HG02852 (cell line): ENCODE data around the gene NOTUM.
"Not testable (repeated sequence)": the region's sequence is repeated elsewhere in the genome, so short reads cannot be mapped to it uniquely, and the experiment has no call there.

Experiments
- ATAC-seq: cut with Tn5 transposase; IDR thresholded peaks from one replicate; pipeline ENCODE4 v1.9.1; 2021; ENCODE audit warnings: mild to moderate bottlenecking, moderate library complexity; ENCODE audit not compliant: unreplicated experiment

The NOTUM gene

DNA sequence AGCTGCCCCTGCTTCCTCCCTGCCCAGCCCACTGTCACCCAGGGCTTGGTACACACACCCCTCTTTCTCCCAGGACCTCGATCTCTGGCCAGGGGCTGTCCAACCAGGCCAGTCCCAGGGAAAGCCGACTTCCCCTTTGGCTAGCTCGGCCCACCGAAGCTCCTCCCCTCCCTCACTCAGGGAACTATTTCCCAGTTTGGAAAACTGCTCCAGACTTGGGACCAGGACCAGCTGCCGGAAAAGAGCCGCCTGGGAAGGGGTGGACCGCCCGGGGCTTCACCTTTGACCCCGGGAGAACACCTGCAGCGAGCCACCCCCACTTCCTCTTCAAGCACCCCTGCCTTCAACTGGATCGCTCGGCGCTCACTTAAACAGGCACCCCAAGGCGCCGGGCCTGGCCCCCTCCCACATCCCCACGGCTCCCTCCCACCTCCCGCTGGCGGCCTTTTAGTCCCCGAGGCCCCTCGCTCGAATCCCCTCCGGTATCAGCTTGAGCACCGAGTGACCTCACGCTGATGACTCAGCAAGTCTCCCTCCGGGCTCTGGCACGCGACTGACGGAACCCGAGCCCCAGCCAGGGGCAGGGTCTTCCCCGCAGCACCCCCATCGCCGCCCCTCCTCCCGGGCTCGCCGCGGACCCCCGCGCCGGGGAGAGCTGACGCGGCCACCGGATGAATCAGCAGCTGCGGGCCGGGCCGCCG, 34.4 kb downstream of the NOTUM start:
- peak; percentile 18 for ATAC-seq

DNA sequence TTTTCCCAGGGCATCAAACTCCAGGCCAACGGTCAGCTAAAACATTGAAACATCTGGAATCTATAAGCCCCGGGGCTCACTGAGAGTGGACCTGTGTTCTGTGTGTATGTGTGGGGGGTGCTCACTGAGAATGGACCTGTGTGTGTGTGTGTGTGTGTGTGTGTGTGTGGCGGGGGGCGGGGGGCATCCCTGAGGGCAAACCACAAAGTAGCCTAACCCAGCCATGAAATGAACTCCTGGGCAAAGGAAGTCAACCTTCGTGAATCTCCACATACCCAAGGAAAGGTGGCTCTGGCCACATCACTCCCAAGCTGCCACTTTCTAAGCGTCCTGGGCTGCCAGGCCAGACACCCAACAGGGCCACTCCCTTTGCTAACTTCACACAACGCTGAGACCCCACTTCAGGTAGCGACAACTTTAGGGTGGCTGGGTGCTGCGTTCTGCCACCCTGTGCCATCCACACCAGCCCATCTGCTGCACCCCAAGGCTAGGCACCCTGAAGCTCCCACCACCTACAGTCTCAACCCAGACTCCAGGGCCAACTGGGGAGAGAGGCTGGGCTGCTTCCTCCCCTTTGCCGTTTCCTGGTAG, 35.0 kb downstream of the NOTUM start:
- no peak for ATAC-seq

DNA sequence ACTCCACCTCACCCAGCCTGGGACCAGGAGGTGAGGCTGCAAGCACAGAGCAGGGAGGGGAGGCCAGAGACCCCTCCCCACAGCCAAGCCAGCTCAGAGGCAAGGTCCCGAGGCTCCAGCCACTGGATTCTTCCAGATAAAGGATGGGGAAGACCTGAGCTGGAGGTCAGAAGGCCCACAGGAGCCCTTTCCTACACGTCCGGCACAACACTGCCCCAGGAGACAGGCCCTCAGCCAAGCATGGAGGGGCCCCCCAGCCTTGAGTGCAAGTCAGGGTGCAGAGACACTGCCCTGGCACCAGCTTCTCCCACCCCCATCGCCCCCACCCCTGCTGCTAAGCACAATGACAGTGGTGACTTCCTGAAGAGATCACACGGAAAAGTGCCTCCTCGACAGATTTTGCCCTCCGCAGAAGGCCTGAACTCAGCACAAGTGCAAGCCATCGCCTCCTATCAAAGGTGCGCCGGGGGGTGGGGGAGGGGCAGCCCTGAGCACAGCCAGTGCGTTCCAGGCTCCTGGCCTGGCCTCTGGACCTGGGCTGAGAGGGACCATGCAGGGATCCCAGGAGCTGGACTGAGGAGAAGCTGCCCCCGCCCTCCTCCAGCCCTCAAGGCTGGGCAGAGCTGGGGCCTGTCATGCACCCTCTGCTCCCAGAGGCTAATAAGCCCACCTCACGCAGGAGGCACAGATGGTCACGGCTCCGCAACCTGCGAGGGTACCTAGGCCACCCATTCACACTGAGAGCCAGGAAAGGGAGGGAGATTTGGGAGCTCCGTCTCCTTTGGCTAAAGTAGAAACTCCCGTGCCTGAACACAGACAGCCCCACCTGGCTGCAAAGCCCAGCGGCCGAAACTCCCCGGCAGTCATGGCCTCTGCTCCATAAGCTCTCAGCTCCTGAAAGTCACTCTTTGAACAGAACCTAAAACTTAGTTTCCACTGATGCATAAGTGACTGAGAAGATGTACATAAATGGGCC, 36.1 kb downstream of the NOTUM start:
- no peak for ATAC-seq

DNA sequence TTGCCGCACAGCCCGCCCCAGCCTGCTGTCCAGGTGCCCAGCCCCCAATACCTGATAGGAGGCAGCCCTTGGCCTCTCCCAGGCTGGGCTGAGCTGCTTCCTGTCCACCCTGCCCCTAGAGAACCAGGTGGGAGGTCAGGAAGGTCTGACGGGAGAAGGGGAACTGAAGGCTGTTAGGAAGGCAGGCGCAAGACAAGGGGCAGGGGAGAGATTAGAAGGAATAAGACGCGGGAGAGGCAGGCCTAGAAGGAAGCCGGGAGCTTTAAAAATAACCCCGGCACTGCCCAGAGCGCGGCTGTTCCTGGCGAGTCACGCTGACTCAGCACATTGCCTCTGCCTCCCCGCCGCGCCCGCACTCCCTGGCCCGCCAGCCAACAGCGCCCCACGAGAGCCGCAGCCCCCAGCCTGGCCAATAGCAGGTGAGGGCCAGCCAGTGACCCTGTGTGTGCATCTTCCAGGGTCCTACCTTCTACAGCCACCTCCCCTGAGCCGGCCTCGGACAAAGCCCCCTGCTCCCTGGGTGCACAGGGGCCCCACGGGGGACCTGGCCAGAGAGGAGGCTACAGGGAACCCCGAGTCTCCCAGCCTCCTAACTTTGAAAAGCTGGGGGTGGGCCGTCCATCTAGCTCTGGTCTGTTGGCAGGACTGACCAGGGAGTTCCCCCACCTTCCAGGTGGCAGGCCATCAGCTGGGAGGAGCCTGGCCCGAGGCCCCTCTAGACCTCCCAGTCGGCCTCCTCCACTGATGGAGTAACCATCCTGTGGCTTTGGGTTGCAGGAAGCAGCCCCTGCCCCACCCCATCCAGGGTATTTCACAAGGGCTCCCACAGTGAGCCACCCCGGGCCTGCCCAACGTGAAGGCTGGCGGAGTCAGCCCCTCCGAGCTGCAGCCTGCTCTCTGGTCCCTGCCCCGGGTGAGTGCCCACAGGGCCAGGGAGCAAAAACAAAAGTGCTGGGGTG, 37.4 kb downstream of the NOTUM start:
- ATAC-seq: no peak

DNA sequence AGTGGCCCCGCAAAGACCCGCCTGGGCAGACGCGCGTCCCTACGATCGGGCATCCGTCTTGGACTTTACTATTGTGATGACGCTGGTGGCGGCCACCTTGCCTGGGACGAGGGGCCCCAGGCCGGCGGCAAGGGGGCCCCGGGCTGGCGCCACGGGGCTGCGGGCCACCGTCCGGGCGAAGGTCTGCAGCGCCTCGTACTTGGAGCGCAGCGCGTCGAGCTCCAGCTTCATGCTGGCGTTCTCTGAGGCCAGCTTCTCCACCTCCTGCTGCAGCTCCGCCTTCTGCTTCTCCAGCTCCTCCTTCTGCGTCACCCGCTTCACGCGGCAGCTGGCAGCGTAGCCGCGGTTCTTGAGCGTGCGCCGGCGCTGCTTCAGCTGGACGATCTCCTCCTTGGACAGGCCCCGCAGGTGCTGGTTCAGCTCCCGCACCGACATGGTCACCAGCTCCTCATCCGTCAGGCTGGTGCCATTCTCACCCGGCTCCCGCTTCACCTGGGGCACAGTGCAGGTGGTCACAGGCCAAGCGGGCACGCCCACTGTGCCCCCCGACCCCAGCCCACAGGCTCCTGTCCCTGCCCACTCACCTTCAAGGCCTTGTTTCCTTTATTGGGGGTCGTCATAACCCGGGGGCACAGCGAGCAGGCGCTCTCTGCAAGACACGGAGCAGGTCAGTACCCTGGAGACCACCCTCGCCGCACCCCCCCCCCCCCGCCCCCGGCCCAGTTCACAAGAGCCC, 38.3 kb downstream of the NOTUM start:
- ATAC-seq: no peak

DNA sequence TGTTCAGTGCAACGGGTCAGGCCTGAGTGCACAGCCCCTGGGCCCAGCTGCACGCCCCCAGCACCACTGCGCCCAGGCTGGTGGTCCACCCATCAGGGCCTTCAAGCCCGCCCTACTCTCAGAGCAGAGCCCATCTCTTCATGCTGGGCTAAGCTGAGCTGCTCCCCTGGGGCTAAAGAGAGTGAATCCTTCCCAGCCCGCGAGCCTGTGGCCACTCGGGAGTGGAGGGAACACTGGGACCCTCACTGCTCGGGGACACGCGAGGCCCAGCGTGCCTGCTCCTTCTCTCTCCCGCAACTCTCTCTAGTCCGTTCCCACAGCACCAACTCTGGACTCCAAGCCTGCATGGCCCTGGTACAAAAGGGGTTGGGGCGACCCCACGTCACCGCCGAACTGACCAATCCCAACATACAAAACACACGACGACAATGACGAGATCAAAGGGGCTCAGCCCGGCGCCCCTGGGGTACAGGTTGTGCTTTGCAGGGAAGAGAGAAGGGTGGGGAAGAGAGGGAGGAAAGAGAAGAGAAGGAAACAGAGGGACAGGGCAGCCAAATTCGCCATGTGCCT, 38.9 kb downstream of the NOTUM start:
- ATAC-seq: no peak

DNA sequence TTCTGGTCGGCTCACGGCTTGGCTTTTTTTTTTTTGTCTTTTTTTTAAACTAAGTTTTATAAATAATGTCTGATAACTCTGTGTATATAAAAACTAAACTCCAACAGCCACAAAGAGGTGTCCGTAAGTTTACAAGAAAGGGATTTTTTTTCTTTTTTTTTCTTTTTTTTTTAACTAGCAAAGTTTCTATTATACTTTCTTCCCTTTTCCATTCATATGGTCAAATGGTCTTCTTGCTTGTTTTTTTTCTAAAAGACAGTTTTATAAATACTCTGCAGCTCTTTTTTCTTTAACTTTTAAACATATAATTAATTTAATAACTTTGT, 39.5 kb downstream of the NOTUM start:
- ATAC-seq: no peak

DNA sequence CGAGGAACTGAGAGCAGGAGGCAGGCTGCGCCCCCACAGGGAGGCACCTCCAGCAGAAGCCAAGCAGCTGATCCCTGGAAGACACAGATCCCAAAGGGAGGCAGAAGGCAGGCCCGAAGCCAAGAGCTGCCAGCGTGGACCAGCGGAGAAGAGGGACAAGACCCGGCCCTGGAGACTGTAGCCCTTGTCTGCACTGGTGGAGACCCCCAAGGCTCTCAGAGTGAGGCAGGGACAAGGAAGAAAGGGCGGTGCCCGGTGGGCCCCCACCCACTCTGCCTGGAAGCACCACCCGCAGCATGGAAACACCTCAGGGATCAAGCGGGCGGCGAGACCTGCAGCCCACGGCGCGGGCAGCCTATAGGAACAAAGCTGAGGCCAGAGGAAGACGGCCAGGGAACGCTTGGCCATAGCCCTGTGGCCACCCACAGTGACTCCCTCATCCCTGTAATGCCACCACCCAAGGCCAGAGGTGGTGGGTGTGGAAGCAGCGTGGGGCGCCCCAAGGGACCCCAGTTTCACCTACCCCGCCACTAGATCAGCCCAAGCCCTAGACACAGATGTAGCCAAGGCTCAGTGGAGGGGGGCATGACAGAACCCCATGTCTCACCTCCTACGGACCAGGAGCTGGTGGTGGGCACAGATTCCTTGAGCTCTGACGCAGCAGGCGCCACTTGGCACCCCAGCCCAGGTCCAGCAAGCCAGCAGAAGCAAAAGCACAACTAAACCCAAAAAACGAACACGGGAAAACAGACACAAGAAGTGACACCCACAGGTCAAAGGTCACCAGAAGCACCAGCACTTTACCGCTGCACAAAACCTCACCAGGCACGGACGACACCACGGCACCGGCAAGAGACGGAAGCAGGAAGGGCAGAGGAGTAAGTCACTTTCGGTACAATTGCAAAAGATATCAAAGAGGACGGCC, 40.1 kb downstream of the NOTUM start:
- no peak for ATAC-seq

DNA sequence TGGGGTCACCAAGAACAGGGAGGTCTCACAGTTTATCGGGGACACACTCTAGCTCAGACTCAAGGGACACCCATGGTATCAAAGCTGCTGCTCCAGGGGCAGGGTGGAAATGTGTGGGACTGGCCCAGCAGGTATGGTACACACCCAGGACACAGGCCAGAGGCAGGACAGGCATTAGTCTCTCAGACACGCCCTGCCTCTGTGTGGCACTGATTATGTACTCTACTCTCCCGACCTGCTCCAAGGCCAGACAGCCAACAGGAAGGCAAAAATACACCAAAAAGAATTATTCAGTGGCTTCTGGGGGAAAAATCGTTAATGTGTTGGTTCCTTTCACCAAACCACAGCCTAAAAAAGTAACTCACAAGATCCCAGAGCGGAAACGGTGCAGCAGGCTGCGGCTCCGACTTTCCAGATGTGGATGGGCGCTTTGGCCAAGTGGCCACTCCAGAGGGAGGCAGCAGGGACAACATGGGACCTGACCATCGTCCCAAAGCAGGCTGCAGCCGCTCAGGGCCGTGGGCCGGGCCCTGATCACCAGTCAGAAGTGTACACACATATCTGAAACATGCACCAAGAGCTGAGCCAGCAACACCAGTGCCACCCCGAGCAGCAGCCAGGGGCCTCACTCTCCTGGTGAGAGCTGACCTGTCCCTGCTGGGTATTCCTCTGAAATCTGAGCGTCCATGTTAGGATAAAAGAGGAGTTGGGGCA, 42.0 kb downstream of the NOTUM start:
- no peak for ATAC-seq

DNA sequence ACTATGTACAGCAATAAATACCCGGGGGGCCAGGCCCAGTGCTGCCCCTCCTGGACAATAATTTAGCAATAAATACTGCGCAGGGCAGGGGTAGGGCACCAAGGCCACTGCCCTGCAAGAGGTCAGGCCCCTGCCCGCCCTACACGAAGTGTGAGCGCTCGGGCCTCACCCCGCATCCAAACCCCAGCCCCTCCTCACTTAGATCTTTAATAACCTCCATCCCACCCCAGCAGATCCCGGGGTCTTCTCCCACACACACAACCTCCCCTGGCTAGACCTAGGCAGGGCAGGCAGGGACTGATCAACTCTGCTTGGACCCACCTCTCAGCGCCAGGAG, 42.7 kb downstream of the NOTUM start:
- not testable (repeated sequence) for ATAC-seq

DNA sequence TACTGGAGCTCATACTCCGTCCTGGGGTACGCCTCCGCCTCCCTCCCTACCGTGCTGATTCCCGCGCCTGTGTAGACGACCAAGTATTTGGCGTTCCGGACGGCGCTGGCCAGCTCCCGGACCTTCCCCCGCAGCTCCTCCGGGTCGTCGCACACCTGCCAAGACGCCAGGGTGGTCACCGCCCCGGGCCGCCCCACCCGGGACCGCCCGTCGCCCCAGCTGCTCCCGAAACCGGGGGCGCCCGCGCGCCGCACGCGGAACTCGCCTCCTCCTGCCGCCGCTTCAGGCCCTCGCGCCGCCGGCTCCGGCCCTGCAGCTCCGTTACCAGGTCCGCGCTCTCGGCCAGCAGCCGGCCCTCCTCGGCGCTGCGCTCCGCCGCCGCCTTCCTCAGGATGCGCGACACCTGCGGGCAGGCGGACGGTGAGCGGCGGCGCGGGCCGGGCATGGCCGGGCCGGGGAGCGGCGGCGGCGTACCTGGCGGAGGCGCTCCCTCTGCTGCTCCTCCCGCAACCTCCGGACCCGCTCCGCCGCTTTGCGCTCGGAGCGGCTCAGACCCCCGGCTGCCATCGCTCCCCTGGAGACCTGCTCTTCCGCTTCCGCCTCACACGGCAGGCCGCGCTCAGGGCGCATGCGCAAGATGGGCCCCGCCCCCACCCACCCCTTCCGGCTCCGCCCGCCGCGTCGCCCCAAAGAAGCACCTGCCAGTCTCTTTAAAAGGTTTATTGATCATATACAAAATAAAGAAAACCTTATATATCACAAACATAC, 43.2 kb downstream of the NOTUM start, which contains the start of gene SIRT7:
Gene SIRT7 (minus strand): TSS at position 612 of the 768 bp plus-strand sequence. CDS start 45 bp downstream, at position 567.
- no peak for ATAC-seq

DNA sequence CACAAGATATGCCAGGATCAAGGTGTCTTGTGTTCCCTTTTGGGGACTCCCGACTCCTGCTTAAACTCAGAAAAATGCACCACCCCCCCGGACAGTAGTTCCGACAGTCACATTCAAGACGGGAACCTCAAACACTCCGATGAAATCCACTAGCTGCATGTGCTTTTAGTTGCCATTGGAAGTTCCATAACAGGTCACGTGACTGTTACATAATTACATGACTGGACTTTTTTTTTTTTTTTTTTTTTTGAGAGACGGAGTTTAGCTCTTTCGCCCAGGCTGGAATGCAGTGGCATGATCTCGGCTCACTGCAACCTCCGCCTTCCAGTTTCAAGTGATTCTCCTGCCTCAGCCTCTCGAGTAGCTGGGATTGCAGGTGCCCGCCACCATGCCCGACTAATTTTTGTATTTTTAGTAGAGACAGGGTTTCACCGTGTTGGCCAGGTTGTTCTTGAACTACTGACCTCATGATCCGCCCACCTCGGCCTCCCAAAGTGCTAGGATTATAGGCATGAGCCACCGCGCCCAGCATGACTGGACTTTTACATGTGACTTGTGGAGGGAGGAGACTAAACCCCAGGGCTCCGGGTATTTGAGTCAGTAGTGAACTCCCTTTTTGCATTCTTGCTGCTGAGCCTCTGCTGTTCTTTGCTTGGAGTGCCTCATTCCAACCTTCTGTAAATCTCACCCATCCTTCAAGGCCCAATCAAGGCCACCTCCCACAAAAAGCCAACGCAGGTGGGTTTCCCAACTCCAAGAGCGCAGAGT, 44.6 kb downstream of the NOTUM start:
- ATAC-seq: no peak

DNA sequence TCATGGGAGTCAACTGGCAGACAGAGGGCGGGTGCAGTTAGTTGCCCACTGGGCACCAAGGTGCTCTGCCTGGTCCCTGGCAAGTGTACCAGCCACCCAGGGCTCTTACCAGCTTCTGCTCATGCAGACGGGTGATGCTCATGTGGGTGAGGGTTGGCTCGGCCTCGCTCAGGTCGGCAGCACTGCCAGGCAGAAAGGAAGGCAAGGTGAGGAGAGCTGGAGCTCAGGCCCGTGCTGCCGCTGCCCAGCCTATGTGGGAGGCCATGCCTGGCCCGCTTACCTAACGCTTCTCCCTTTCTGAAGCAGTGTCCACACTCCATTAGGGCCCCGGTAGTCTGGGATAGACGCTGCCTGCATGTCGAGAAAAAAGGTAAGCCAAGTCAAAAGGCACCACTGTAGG, 45.7 kb downstream of the NOTUM start:
- no peak for ATAC-seq

DNA sequence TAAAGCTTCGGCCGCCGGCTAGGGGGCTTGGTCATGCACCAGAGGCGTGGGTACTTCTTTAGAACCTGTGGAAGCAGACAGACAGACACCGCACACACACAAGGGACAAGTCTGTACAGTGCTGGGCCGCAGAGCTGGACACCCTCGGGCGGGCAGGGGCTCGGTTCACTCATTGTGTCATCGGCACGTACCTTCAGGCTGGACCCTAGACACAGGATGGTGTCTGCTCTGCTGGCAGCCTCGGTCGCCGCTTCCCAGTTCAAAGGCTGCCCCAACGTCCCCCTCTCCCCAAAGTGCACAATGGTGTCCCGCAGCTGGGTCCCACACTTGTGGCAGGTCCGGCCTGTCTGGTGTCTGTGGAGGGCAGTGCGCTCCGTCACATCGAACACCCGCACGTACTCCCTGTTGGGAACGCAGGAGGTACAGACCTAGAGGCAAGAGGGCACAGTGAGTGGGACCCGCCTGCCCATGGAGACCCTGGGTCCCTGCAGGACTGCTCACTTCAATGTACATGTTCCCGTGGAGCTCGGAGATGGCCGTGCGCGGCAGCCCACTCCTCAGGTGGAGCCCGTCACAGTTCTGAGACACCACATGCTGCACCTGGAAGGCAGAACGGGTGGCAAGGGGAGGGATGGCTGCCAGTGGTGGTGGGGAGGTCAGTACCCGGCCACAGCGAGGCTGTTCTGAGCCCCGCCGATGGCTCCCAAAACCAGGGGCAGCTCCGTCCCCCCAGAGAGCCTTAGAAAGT, 46.7 kb downstream of the NOTUM start:
- no peak for ATAC-seq

DNA sequence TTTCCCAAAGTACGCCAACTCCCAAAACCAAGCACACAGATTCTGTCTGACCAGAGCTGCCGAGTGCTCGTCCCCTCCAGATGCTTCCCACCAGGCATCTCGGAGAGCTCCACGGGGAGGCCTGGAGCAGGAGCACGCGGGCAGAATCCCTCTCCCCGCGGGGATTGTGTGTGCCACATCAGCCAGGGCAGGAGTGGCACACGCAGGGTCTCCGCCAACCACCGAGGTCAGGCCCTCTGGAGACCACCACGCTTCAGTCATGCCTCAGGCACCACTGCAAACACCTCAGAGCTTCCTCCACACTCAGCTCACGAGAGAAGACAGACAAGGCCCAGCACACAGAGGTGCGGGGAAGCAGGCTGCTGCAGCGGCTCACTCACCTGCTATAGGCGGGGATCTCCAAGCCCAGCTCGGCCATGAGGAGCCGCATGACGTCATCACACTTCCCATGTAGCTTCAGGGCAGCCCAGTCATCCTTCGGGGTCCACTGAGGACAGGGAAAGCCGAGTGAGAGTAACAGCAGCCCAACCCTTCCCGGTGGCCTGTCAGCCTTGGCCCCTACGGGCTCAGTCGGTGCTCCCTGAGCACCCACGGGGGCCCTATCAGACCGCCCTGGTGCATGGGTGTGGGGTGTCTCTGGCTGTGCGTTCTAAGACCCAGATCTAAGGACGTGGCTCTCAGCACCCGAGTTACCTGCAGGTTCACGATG, 47.4 kb downstream of the NOTUM start:
- ATAC-seq: no peak
